GM20431 (cell line): ENCODE data around the gene LPA.

Experiments
- in situ Hi-C: fragments of 300-500 bp; cut with MseI, MboI; formaldehyde crosslinking; loops from one replicate; pipeline ENCODE4 v1.15.0; 2020; ENCODE audit warnings: low sequenced_read_pairs; ENCODE audit not compliant: unreplicated experiment

The LPA gene

GRCh38 chr6:160523223-160523622 is 140.9 kb downstream of the LPA start:
- in situ Hi-C loops, result no loop called here

DNA sequence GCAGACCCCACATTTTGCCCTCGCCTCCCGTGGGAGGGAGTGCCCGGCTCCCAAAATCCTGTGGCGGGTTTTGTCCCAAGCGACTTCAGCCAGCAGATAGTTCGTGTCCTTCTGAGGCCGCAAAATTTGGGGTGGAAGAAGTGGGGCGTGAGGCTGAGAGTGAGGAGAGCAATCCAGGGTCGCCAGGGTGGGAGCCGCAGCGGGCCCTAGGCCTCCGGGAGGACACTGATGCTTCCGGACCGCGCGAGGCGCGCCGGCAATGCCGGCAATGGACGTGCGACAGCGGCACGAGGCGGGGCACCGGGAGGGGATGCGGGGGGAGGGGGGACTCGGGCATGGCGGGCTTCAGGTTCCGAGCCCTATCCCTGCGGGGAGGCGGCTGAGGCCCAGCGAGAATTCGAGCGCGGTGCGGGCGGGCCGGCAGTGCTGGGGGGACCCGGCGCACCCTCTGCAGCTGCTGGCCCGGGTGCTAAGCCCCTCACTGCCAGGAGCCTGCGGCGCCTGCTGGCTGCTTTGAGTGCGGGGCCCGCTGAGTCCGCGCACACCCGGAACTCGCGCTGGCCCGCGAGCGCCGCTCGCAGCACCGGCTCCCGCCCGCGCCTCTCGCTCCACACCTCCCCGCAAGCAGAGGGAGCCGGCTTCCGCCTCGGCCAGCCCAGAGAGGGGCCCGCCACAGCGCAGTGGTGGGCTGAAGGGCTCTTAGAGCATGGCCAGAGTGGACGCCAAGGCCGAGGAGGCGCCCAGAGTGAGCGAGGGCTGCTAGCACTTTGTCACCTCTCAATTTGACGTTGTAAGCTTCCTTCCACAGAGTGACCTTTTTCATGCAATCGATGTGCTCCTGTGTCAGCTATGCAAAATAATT is 143.8 kb downstream of the LPA start:
- in situ Hi-C loops, result no loop called here

DNA sequence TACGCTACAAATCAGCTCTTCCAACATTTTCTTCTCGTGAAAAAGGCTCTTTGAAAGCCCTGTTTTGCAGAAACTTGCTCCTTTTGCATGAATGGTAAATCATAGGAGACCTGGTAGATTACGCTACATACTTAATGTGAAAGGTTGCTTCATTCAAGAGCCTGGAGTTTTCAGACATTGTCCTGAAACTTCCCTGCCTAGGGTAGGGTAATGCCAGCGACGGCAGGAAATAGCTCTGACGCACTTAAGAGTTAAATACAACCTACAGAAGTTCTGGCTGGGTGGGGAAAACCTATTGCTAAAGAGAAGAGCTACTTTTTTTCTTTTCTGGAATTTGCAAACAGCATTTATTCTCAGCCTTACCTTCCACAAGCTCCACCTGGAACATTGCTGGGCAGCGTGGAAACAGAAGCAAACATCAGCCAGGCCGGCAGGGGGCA is 144.5 kb downstream of the LPA start:
- in situ Hi-C loops, result no loop called here

- in situ Hi-C loops, result no loop called here
Measured at GRCh38 chr6:160519133-160519532, 144.9 kb downstream of the LPA start.

DNA sequence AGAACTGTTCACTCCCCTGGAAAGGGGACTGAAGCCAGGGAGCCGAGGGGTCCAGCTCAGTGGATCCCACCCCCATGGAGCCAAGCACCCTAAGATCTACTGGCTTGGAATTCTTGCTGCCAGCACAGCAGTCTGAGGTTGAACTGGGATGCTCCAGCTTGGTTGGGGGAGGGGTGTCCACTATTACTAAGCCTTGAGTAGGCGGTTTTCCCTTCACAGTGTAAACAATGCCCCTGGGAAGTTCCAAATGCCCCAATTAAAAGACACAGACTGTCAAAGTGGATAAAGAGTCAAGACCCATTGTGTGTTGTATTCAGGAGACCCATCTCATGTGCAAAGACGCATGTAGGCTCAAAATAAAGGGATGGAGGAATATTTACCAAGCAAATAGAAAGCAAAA is 150.2 kb downstream of the LPA start:
- in situ Hi-C loops, result no loop called here

DNA sequence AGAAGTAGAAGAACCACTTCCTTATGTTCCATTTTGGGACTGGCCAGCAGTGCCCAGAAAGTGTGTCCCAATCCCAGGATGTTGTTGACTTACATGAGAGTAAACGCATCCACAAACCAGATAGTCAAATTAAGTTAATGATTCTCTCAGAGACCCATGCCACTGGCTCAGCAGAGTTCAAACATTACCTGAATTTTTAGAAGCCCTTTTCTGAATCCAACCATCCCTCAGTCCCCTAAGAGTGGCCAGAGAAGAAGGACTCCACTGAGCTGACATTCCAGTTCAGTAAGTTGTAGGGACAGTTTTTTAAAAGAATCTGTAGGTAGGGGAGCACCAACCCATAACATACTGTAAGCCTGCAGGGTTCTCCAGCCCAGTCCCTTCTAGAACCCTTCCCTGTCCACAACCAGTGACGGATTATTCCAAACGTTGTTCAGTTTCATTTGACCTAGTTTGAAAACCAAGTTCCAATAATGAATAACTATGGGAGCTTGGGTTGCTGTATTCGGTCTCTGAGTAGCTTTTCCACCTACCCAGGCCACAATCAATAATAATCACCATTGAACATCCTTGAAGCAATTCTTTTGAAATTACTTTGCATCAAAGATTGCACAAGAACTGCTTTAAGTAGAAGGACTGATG is 153.0 kb downstream of the LPA start:
- in situ Hi-C loops, result no loop called here

DNA sequence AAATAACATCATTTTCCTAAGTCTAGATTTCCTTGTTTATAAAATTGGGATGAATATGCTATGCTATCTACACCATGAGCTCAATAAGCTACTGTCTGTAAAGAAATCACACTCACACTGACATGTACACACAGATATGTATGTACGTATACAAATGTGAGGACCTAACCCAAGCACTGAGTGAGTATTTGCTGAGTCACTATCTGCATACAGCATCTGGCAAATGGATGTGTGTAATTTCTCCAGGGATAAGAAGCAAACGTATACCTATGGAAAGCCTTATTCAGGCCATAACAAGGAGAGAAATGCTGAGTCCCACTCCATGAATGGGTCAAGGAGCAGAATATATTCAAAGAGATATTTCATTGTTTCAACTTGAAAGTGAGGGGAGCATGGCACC is 153.9 kb downstream of the LPA start:
- in situ Hi-C loops, result no loop called here

DNA sequence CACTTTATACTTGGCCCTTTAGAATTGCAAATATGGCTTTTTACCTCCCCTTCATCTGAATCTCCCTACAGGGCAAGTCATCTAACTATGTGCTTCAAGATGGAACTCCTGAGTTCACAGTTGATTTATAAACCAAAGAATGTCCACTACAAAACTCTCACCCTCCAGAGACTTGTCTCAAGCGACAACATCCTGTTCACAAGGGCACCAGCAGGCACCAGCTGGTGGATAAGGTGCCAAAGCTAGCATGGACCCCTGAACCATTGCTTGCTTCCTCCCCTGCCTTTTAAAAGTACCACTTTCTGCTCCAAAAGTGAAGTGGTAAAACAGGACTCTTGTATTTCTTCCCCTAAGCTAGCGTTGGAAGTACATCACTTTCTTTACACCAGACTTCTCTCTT is 154.5 kb downstream of the LPA start:
- in situ Hi-C loops, result no loop called here

GRCh38 chr6:160508599-160508998 is 155.5 kb downstream of the LPA start:
- in situ Hi-C loops, result no loop called here

GRCh38 chr6:160507420-160507819 is 156.7 kb downstream of the LPA start:
- in situ Hi-C loops, result no loop called here

GRCh38 chr6:160505970-160506369 is 158.1 kb downstream of the LPA start:
- in situ Hi-C loops, result no loop called here

DNA sequence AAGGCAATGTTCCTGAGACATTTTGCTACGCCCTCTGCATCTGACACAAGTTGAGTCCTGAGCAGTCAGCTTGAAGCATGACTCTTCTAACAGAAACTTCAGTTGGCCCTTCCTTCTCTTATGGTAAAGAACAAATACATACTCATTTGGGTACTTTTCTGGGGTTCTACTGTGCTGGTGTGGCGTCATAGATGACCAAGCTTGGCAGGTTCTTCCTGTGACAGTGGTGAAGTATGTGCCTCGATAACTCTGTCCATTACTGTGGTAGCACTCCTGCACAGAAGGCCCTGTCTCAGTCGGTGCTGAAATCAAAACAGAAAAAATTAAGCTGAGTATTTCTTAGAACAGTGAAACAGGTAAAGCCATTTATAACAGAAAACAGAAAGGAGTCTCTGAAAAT is 163.4 kb downstream of the LPA start:
- in situ Hi-C loops, result no loop called here

- in situ Hi-C loops, result no loop called here
Measured at GRCh38 chr6:160494576-160494975, 169.5 kb downstream of the LPA start.

DNA sequence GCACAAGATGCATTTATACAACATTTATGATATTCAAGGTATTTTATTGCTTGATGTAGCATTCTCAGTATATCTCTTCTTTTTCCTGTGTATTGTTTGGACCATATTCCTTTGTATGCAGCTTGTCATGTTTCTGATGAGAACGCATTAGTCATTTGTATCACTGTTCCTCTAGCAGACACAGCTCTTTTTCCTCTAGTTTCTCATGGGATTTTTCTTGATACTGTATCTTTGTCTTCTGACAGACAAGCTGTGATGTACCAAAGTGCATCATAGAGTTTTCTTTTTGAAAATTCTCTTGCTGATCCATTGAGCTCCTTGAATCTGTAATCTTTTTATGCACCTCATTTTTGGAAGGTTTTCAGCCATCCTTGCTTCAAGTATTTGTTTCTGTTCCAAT is 175.0 kb downstream of the LPA start:
- in situ Hi-C loops, result no loop called here

GRCh38 chr6:160487116-160487515 is 177.0 kb downstream of the LPA start:
- in situ Hi-C loops, result no loop called here
